ENCODE data around the gene DUS2.

Gene DUS2

GRCh38 chr16:68077866-68078700 is 55.0 kb downstream of the DUS2 start:
- DNase-seq = no peak

GRCh38 chr16:68078701-68079375 is 55.8 kb downstream of the DUS2 start:
- DNase-seq = no peak

- no peak for DNase-seq
These were observed 56.2 kb downstream of the DUS2 start for GRCh38 chr16:68079376-68079625.

GRCh38 chr16:68079626-68080344 is 56.7 kb downstream of the DUS2 start:
- peak; percentile 71 for DNase-seq

GRCh38 chr16:68081861-68082628 is 59.0 kb downstream of the DUS2 start:
- DNase-seq = no peak

- no peak for DNase-seq
These were observed 59.6 kb downstream of the DUS2 start for GRCh38 chr16:68082629-68083238.

GRCh38 chr16:68083239-68083781 is 60.2 kb downstream of the DUS2 start:
- DNase-seq = no peak

- DNase-seq = no peak
These were observed 60.9 kb downstream of the DUS2 start for GRCh38 chr16:68083861-68084503.

GRCh38 chr16:68084504-68085258 is 61.6 kb downstream of the DUS2 start:
- peak; percentile 97 for DNase-seq

- peak; percentile 99 for DNase-seq
These were observed 62.4 kb downstream of the DUS2 start, which contains the start of gene NFATC3 for GRCh38 chr16:68085259-68086071. NFATC3 (plus strand) TSS chr16:68085370; CDS start chr16:68085682, 312 bp downstream.

GRCh38 chr16:68086336-68086841 is 63.3 kb downstream of the DUS2 start:
- no peak for DNase-seq

GRCh38 chr16:68086860-68087268 is 63.8 kb downstream of the DUS2 start:
- no peak for DNase-seq

- DNase-seq = no peak
These were observed 64.6 kb downstream of the DUS2 start for GRCh38 chr16:68087688-68088087.

- no peak for DNase-seq
These were observed 65.3 kb downstream of the DUS2 start for GRCh38 chr16:68088130-68088972.

GRCh38 chr16:68089067-68089466 is 66.0 kb downstream of the DUS2 start:
- no peak for DNase-seq

- DNase-seq = no peak
These were observed 67.0 kb downstream of the DUS2 start for GRCh38 chr16:68090130-68090529.

GRCh38 chr16:68090533-68090932 is 67.4 kb downstream of the DUS2 start:
- DNase-seq = no peak

All from right kidney (tissue), 1 donor.